Measurements from ENCODE around the gene YDJC.
"Not testable (repeated sequence)": the region's sequence is repeated elsewhere in the genome, so short reads cannot be mapped to it uniquely, and the experiment has no call there.

The YDJC gene

GRCh38 chr22:21652010-21652546 is 22.3 kb upstream of the YDJC start:
- Histone ChIP-seq H3K36me3 (peaks cover 41% of the 10 kb centered on the region), H3K4me3 (peak overlapping the region; percentile 85), H3K27me3 (no peaks in the 10 kb centered on the region), H3K4me2 (peak overlapping the region; percentile 92), H3K9me3 (no peaks in the 10 kb centered on the region), H3K4me1 (peaks cover 57% of the 10 kb centered on the region), H3K9ac (peak overlapping the region; percentile 94), H3K27ac (peak overlapping the region; percentile 92), H4K20me1 (no peaks in the 10 kb centered on the region)
- TF ChIP-seq Cebpa-rat (IDR thresholded peaks at IDR 0.05): no peak

- Histone ChIP-seq H3K27ac (peak overlapping the region; percentile 92), H3K27me3 (no peaks in the 10 kb centered on the region), H3K4me2 (peak overlapping the region; percentile 92), H3K4me1 (peaks cover 57% of the 10 kb centered on the region), H4K20me1 (no peaks in the 10 kb centered on the region), H3K9me3 (no peaks in the 10 kb centered on the region), H3K4me3 (peak overlapping the region; percentile 85), H3K9ac (peak overlapping the region; percentile 94), H3K36me3 (peaks cover 44% of the 10 kb centered on the region)
- no peak for TF ChIP-seq Cebpa-rat (IDR thresholded peaks at IDR 0.05)
These were observed 21.7 kb upstream of the YDJC start for GRCh38 chr22:21651521-21652009.

GRCh38 chr22:21650823-21651520 is 21.1 kb upstream of the YDJC start:
- no peak for TF ChIP-seq Cebpa-rat (IDR thresholded peaks at IDR 0.05)
- Histone ChIP-seq H3K9ac (peak overlapping the region; percentile 94), H3K4me3 (peak overlapping the region; percentile 85), H4K20me1 (no peaks in the 10 kb centered on the region), H3K27ac (peak overlapping the region; percentile 92), H3K9me3 (no peaks in the 10 kb centered on the region), H3K4me2 (peak overlapping the region; percentile 92), H3K36me3 (peaks cover 49% of the 10 kb centered on the region), H3K4me1 (peaks cover 57% of the 10 kb centered on the region), H3K27me3 (no peaks in the 10 kb centered on the region)

GRCh38 chr22:21650280-21650679 is 20.5 kb upstream of the YDJC start:
- Histone ChIP-seq H4K20me1 (no peaks in the 10 kb centered on the region), H3K4me3 (no peak overlapping the region), H3K36me3 (peaks cover 52% of the 10 kb centered on the region), H3K9ac (peak overlapping the region; percentile 94), H3K9me3 (no peaks in the 10 kb centered on the region), H3K27ac (no peak overlapping the region), H3K4me1 (peaks cover 57% of the 10 kb centered on the region), H3K4me2 (peak overlapping the region; percentile 92), H3K27me3 (no peaks in the 10 kb centered on the region)
- no peak for TF ChIP-seq Cebpa-rat (IDR thresholded peaks at IDR 0.05)

GRCh38 chr22:21646608-21647590 is 17.1 kb upstream of the YDJC start:
- peaks cover 12% of the 10 kb centered on the region for H4K20me1 ChIP-seq
- H3K9me3 ChIP-seq: no peaks in the 10 kb centered on the region
- H3K4me2 ChIP-seq: peak overlapping the region; percentile 20; the same call in 1 of the 2 replicates
- TF ChIP-seq Cebpa-rat (IDR thresholded peaks at IDR 0.05): no peak
- no peaks in the 10 kb centered on the region for H3K27me3 ChIP-seq
- no peak overlapping the region for H3K4me3 ChIP-seq
- H3K9ac ChIP-seq: no peak overlapping the region
- H3K4me1 ChIP-seq: peaks cover 48% of the 10 kb centered on the region
- H3K27ac ChIP-seq: no peak overlapping the region
- H3K36me3 ChIP-seq: peaks cover 46% of the 10 kb centered on the region

- Histone ChIP-seq H4K20me1 (peaks cover 12% of the 10 kb centered on the region), H3K4me1 (peaks cover 48% of the 10 kb centered on the region), H3K36me3 (peaks cover 46% of the 10 kb centered on the region)
- H3K4me3 ChIP-seq, H3K27ac ChIP-seq, H3K9me3 ChIP-seq, H3K27me3 ChIP-seq, H3K4me2 ChIP-seq, H3K9ac ChIP-seq: not testable (repeated sequence)
These were observed 15.7 kb upstream of the YDJC start for GRCh38 chr22:21645513-21645912.

- peak overlapping the region; percentile 98 for H3K4me2 ChIP-seq
- H3K9ac ChIP-seq: peak overlapping the region; percentile 88; the same call in 1 of the 2 replicates
- peaks cover 38% of the 10 kb centered on the region for H3K36me3 ChIP-seq
- H3K27me3 ChIP-seq: no peaks in the 10 kb centered on the region
- H3K9me3 ChIP-seq: no peaks in the 10 kb centered on the region
- peaks cover 12% of the 10 kb centered on the region for H4K20me1 ChIP-seq
- H3K27ac ChIP-seq: no peak overlapping the region
- peak overlapping the region; percentile 80 for H3K4me3 ChIP-seq
- no peak for TF ChIP-seq Cebpa-rat (IDR thresholded peaks at IDR 0.05)
- peaks cover 33% of the 10 kb centered on the region for H3K4me1 ChIP-seq
These were observed 13.9 kb upstream of the YDJC start for GRCh38 chr22:21643533-21644357.

- Histone ChIP-seq H3K4me1 (peaks cover 33% of the 10 kb centered on the region), H3K27ac (peak overlapping the region; percentile 90), H3K9me3 (no peaks in the 10 kb centered on the region), H3K4me2 (peak overlapping the region; percentile 98), H3K27me3 (no peaks in the 10 kb centered on the region), H3K4me3 (peak overlapping the region; percentile 80), H3K36me3 (peaks cover 32% of the 10 kb centered on the region), H4K20me1 (peaks cover 12% of the 10 kb centered on the region), H3K9ac (peak overlapping the region; percentile 88)
- no peak for TF ChIP-seq Cebpa-rat (IDR thresholded peaks at IDR 0.05)
These were observed 13.0 kb upstream of the YDJC start for GRCh38 chr22:21642584-21643448.
